K562 (cell line): Measurements from ENCODE around the gene GABRB3. TPM values are rescaled to one million over a fixed set of nuclear protein-coding genes. Genes with fewer than 3 reads are reported as not detected.

Experiments used
- ATAC-seq: fragments of 200-7000 bp; cut with Tn5 transposase; 3 replicates; pipeline ENCODE4 v1.9.1; 2020; ENCODE audit warnings: moderate library complexity
- BruUV-seq: library from RNA; stranded (reverse); fragments of 400-500 nt; replicated peaks from 2 replicates; lab custom pipeline; 2021; lab: Mats Ljungman, UMichigan
- CTCF ChIA-PET: fragments of 300-600 bp; formaldehyde crosslinking; extraction: SDS; loops from one replicate; lab custom pipeline; 2021; ENCODE audit warnings: low intra/inter-chr PET ratio; lab: Yijun Ruan, JAX
- POLR2A ChIA-PET: fragments of 300-600, 350-650 bp; sonication (Branson Sonifier 250); formaldehyde crosslinking; extraction: SDS; loops from one replicate; lab custom pipeline; 2021; ENCODE audit warnings: antibody characterized with exemption, inconsistent platforms; lab: Yijun Ruan, JAX
- DNase-seq, 4 experiments: peaks; one replicate each; pipeline versions ENCODE4 v3.0.0 to v3.0.0-alpha.2; 2011 to 2018; ENCODE audit warnings: low spot score in 3 of 4, mixed read lengths in 3 of 4; ENCODE audit errors: extremely low read depth in 1 of 4
- FAIRE-seq: peaks from 2 replicates; lab custom pipeline; 2011; peaks lifted over from hg19 to GRCh38; lab: Jason Lieb, UNC
- H2AFZ ChIP-seq: 2 replicates; pipeline ENCODE4 v1.6.0; 2011; ENCODE audit warnings: low read depth, low read length, control low read depth, inconsistent platforms
- H3K27ac ChIP-seq: fragments of 200-600 bp; 3 replicates; pipeline ENCODE4 v1.8.0; 2011; ENCODE audit warnings: low read depth, mild to moderate bottlenecking, control low read depth, inconsistent platforms, low read length, moderate library complexity, mixed read lengths; ENCODE audit errors: extremely low read depth
- H3K27me3 ChIP-seq, 2 experiments: fragments of 300-600 bp in 1 of 2; 2 replicates in 1 of 2; 3 replicates in 1 of 2; pipeline versions ENCODE4 v1.6.0 to v1.8.0; 2011; ENCODE audit warnings: inconsistent platforms in 2 of 2, low read length in 2 of 2, mild to moderate bottlenecking in 1 of 2, mixed read lengths in 1 of 2, moderate library complexity in 1 of 2; ENCODE audit not compliant: control insufficient read depth in 2 of 2, insufficient read depth in 2 of 2
- H3K36me3 ChIP-seq: fragments of 300-600 bp; 3 replicates; pipeline ENCODE4 v1.8.0; 2011; ENCODE audit warnings: mild to moderate bottlenecking, low read length, inconsistent platforms; ENCODE audit not compliant: control insufficient read depth, insufficient read depth
- H3K4me1 ChIP-seq, 2 experiments: fragments of 200-600 bp in 1 of 2; replicated peaks in 1 of 2; 2 replicates in 1 of 2; 3 replicates in 1 of 2; pipeline versions ENCODE4 v1.5.1 to v1.8.0; 2011; ENCODE audit warnings: inconsistent platforms in 2 of 2, low read length in 2 of 2, mild to moderate bottlenecking in 1 of 2, mixed read lengths in 1 of 2, moderate library complexity in 1 of 2; ENCODE audit not compliant: control insufficient read depth in 2 of 2, insufficient read depth in 2 of 2
- H3K4me2 ChIP-seq: 2 replicates; pipeline ENCODE4 v1.6.1; 2011; ENCODE audit warnings: low read length, control low read depth, inconsistent platforms, mixed read lengths; ENCODE audit not compliant: insufficient read depth
- H3K4me3 ChIP-seq: fragments of 200-600 bp; sonication (generic), shearing (Covaris generic); 2 replicates; pipeline ENCODE4 v1.5.1; 2016; ENCODE audit warnings: control low read depth, inconsistent platforms
- H3K79me2 ChIP-seq: fragments of 200-600 bp; 3 replicates; pipeline ENCODE4 v1.8.0; 2011; ENCODE audit warnings: low read length, inconsistent platforms; ENCODE audit not compliant: control insufficient read depth, insufficient read depth
- H3K9ac ChIP-seq, 2 experiments: 2 replicates each; pipeline versions ENCODE4 v1.6.0 to v1.6.1; 2011; ENCODE audit warnings: low read depth in 2 of 2, low read length in 2 of 2, control low read depth in 1 of 2, inconsistent platforms in 1 of 2, mild to moderate bottlenecking in 1 of 2, mixed read lengths in 1 of 2; ENCODE audit not compliant: insufficient read depth in 1 of 2
- H3K9me1 ChIP-seq: one replicate; pipeline ENCODE4 v1.6.0; 2011; ENCODE audit warnings: inconsistent platforms, mild to moderate bottlenecking, low read length, moderate library complexity; ENCODE audit not compliant: control insufficient read depth, insufficient read depth
- H3K9me3 ChIP-seq: replicated peaks from 2 replicates; pipeline ENCODE4 v1.5.1; 2011; ENCODE audit warnings: low read depth, low read length, inconsistent platforms; ENCODE audit not compliant: control insufficient read depth, insufficient read depth
- H4K20me1 ChIP-seq: replicated peaks from 2 replicates; pipeline ENCODE4 v1.6.1; 2011; ENCODE audit warnings: low read length, inconsistent platforms, mixed read lengths; ENCODE audit not compliant: control insufficient read depth, insufficient read depth
- CBX1 ChIP-seq: sonication (generic); IDR thresholded peaks from 2 replicates; pipeline ENCODE4 v1.6.1; 2016; ENCODE audit warnings: antibody characterized with exemption, low read depth, mild to moderate bottlenecking
- GATA2 ChIP-seq: sonication (generic); formaldehyde crosslinking; IDR thresholded peaks from 2 replicates; pipeline ENCODE4 v1.4.0; 2020; ENCODE audit warnings: mild to moderate bottlenecking, missing genetic modification reagents
- JUND ChIP-seq, 2 experiments: IDR thresholded peaks; 2 replicates in 1 of 2; 3 replicates in 1 of 2; pipeline ENCODE4 v1.6.1; 2011; ENCODE audit warnings: borderline replicate concordance in 2 of 2, low read depth in 2 of 2, low read length in 2 of 2, improper control_type of control experiment in 1 of 2, missing biosample characterization in 1 of 2, missing genetic modification characterization in 1 of 2, missing genetic modification reagents in 1 of 2
- KLF16 ChIP-seq: IDR thresholded peaks from 2 replicates; pipeline ENCODE4 v1.6.1; 2016; ENCODE audit warnings: antibody characterized with exemption
- LCOR ChIP-seq: sonication (generic); formaldehyde crosslinking; IDR thresholded peaks from 2 replicates; pipeline ENCODE4 v1.8.0; 2022; ENCODE audit warnings: mild to moderate bottlenecking, missing genetic modification reagents
- NCOA2 ChIP-seq, 2 experiments: fragments of 450-650 bp; IDR thresholded peaks; 2 replicates each; pipeline ENCODE4 v1.6.1; 2018; ENCODE audit warnings: mild to moderate bottlenecking in 2 of 2, moderate library complexity in 1 of 2; ENCODE audit not compliant: partially characterized antibody in 2 of 2
- PHF21A ChIP-seq: fragments of 450-650 bp; IDR thresholded peaks from 2 replicates; pipeline ENCODE4 v1.6.1; 2017; ENCODE audit warnings: low read depth, borderline replicate concordance
- RB1 ChIP-seq: fragments of 450-650 bp; IDR thresholded peaks from 2 replicates; pipeline ENCODE4 v1.6.1; 2017; ENCODE audit warnings: low read depth, mild to moderate bottlenecking
- SMARCE1 ChIP-seq: fragments of 450-650 bp; IDR thresholded peaks from 2 replicates; pipeline ENCODE4 v1.7.1; 2016; ENCODE audit warnings: mild to moderate bottlenecking
- ZBTB8A ChIP-seq: fragments of 450-650 bp; IDR thresholded peaks from 2 replicates; pipeline ENCODE4 v1.6.1; 2018; ENCODE audit warnings: mild to moderate bottlenecking, moderate library complexity; ENCODE audit not compliant: partially characterized antibody
- ZNF121 ChIP-seq: sonication (generic); formaldehyde crosslinking; conservative IDR thresholded peaks from 2 replicates; pipeline ENCODE4 v1.8.0; 2022; ENCODE audit warnings: missing genetic modification reagents
- ZNF184 ChIP-seq: sonication (generic); formaldehyde crosslinking; IDR thresholded peaks from 2 replicates; pipeline ENCODE4 v1.5.0; 2020; ENCODE audit warnings: missing genetic modification reagents
- ZNF384 ChIP-seq: IDR thresholded peaks from 2 replicates; pipeline ENCODE4 v1.6.1; 2012; ENCODE audit warnings: low read depth, low read length, improper control_type of control experiment
- ZNF696 ChIP-seq: fragments of 250-450 bp; sonication (Bioruptor Pico); conservative IDR thresholded peaks from 2 replicates; pipeline ENCODE4 v1.4.0; 2020; ENCODE audit warnings: mild to moderate bottlenecking, moderate library complexity
- ZNF76 ChIP-seq: fragments of 250-450 bp; sonication (Bioruptor Pico); IDR thresholded peaks from 2 replicates; pipeline ENCODE4 v1.4.0; 2020; ENCODE audit warnings: mild to moderate bottlenecking, moderate library complexity, borderline replicate concordance
- WGBS: fragments of 100-300 bp; shearing (Covaris generic); methylation state at CpG from one replicate; pipeline ENCODE4 v1.1.6; 2016; ENCODE audit warnings: low coverage, mixed read lengths; ENCODE audit not compliant: insufficient coverage; ENCODE audit errors: missing lambda C conversion rate; 5-methylcytosine and 5-hydroxymethylcytosine counted together
- in situ Hi-C: fragments of 300-500 bp; cut with MboI; formaldehyde crosslinking; loops from 4 replicates; pipeline ENCODE4 v1.15.0; 2018; ENCODE audit warnings: inconsistent platforms, mixed read lengths
- intact Hi-C: fragments of 100-400 bp; cut with micrococcal nuclease; formaldehyde crosslinking; loops from 2 replicates; pipeline ENCODE4 v1.14.2; 2022
- polyA plus RNA-seq, 8 experiments: library from polyadenylated mRNA; depleted of rRNA in 4 of 8; stranded (reverse) in 5 of 8; unstranded in 3 of 8; fragments of >200 nt; fragmentation: Nextera tagmentation in 2 of 8; fragmentation: Illumina TruSeq in 1 of 8; extraction: Ambion mirVana in 2 of 8; extraction: Trizol in 1 of 8; gene quantifications; 2 replicates each; pipeline versions ENCODE4 v1.2.1 to v1.2.3, GENCODE V29; 2011 to 2014; ENCODE audit warnings: inconsistent platforms in 1 of 8, missing spikeins in 1 of 8
- total RNA-seq, 7 experiments: library from RNA; depleted of rRNA in 6 of 7; stranded (reverse); fragments of >200 nt in 6 of 7; fragmentation: Illumina TruSeq in 2 of 7; extraction: Trizol in 2 of 7; gene quantifications; 2 replicates each; pipeline versions ENCODE4 v1.2.1 to v1.2.3, GENCODE V29; 2011 to 2021; ENCODE audit warnings: low replicate concordance in 1 of 7
- TF ChIP-seq, protein P1 (sequence below): fragments of 250-450 bp; sonication (Bioruptor Pico); IDR thresholded peaks from 2 replicates; pipeline ENCODE4 v1.8.0; 2022; ENCODE audit warnings: inconsistent platforms

The GABRB3 gene
- total and polyA plus RNA-seq, 9 of the 15 experiments (the other 6 are each of a cell fraction or from before 2014, with no cell fraction given): 0.09 to 1.4 (median 0.49) TPM

DNA sequence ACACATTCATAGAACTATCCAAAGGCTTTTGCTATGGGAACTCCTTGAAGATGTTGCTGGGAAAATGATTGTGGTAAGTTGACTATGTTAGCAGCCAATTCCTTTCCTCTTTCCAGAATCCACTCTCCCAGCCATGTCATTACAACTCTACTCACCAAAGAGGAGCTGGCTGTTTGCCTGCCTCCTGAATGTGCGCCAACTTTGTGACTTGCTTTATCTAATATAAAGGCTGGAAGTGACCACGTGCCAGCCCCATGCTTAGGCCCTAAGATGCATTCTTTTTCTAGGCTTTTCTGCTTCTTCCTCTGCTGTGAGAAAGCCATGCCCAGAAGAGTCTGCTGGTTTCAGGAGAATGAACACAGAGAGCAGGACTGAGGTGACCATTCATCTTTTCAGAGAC is 182.2 kb downstream of the GABRB3 start:
- Histone ChIP-seq H3K9me1 (no peaks in the 10 kb centered on the region), H3K9ac (no peak overlapping the region), H3K4me1 (no peaks in the 10 kb centered on the region), H3K27ac (no peak overlapping the region), H3K9me3 (no peaks in the 10 kb centered on the region), H4K20me1 (no peaks in the 10 kb centered on the region), H3K27me3 (no peaks in the 10 kb centered on the region), H3K4me3 (no peak overlapping the region), H3K4me2 (no peak overlapping the region), H3K36me3 (no peaks in the 10 kb centered on the region), H2AFZ (no peak overlapping the region), H3K79me2 (no peaks in the 10 kb centered on the region)
- no TSS peak for BruUV-seq
- TF ChIP-seq, protein P1, sequence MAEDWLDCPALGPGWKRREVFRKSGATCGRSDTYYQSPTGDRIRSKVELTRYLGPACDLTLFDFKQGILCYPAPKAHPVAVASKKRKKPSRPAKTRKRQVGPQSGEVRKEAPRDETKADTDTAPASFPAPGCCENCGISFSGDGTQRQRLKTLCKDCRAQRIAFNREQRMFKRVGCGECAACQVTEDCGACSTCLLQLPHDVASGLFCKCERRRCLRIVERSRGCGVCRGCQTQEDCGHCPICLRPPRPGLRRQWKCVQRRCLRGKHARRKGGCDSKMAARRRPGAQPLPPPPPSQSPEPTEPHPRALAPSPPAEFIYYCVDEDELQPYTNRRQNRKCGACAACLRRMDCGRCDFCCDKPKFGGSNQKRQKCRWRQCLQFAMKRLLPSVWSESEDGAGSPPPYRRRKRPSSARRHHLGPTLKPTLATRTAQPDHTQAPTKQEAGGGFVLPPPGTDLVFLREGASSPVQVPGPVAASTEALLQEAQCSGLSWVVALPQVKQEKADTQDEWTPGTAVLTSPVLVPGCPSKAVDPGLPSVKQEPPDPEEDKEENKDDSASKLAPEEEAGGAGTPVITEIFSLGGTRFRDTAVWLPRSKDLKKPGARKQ (CRISPR knock-in tag): no peak
- TF ChIP-seq NCOA2 (IDR thresholded peaks at IDR 0.05; ENCODE audit: partially characterized antibody in 2 of 2) (no peak), ZBTB8A (no peak), ZNF184 (CRISPR knock-in tag) (no peak), JUND (IDR thresholded peaks at IDR 0.05; ENCODE audit: borderline replicate concordance, low read depth, low read length) (no peak), JUND (tag; IDR thresholded peaks at IDR 0.05; ENCODE audit: borderline replicate concordance, low read depth, low read length) (no peak), RB1 (no peak), SMARCE1 (no peak), GATA2 (no peak), LCOR (CRISPR knock-in tag) (no peak), ZNF384 (no peak), KLF16 (no peak), ZNF696 (CRISPR knock-in tag) (no peak), CBX1 (no peak), PHF21A (no peak), ZNF121 (CRISPR knock-in tag) (no peak), ZNF76 (CRISPR knock-in tag) (no peak)
- ATAC-seq (no peak), FAIRE-seq (no peak), DNase-seq (no peak)
- POLR2A ChIA-PET: no interaction called here
- WGBS: 5% methylated on average over 2 of the region's 2 CpGs
- intact Hi-C loops: no loop called here
- in situ Hi-C loops: no loop called here
- CTCF ChIA-PET: no interaction called here
